Chondrocyte (in vitro differentiated cells): ENCODE results near the gene PTPRU. TPM values are rescaled to one million over a fixed set of nuclear protein-coding genes. Genes with fewer than 3 reads are reported as not detected.
"Not testable (repeated sequence)": the region's sequence is repeated elsewhere in the genome, so short reads cannot be mapped to it uniquely, and the experiment has no call there.

ENCODE experiments used
- DNase-seq: peaks from one replicate; pipeline ENCODE4 v3.0.0; 2021; ENCODE audit warnings: mixed read lengths, low spot score
- H3K27ac Mint-ChIP-seq: one replicate; pipeline ENCODE4 v1.8.0; 2021; ENCODE audit warnings: mild to moderate bottlenecking, moderate library complexity, mixed read lengths; ENCODE audit not compliant: unreplicated experiment
- H3K27me3 Mint-ChIP-seq: 2 replicates; pipeline ENCODE4 v1.8.0; 2021; ENCODE audit warnings: low read depth, mixed read lengths
- H3K36me3 Mint-ChIP-seq: 2 replicates; pipeline ENCODE4 v1.8.0; 2021; ENCODE audit warnings: low read depth, mixed read lengths
- H3K4me1 Mint-ChIP-seq: 2 replicates; pipeline ENCODE4 v1.8.0; 2021; ENCODE audit warnings: low read depth, mild to moderate bottlenecking, mixed read lengths
- H3K4me3 Mint-ChIP-seq: one replicate; pipeline ENCODE4 v1.8.0; 2021; ENCODE audit warnings: mild to moderate bottlenecking, moderate library complexity, mixed read lengths; ENCODE audit not compliant: unreplicated experiment
- H3K9me3 Mint-ChIP-seq: 2 replicates; pipeline ENCODE4 v1.8.0; 2021; ENCODE audit warnings: low read depth, mixed read lengths
- total RNA-seq: library from RNA; stranded (reverse); gene quantifications from 3 replicates; pipeline ENCODE4 v1.2.1, GENCODE V29; 2021
- TF ChIP-seq, protein P1 (sequence below): fragments of 200-600 bp; sonication (generic); IDR thresholded peaks from 2 replicates; pipeline ENCODE4 v1.5.0; 2021; ENCODE audit warnings: antibody characterized with exemption, mild to moderate bottlenecking, moderate library complexity

PTPRU gene
- total RNA-seq, 1 donor from 2014 or later, result 12.6 TPM

DNA sequence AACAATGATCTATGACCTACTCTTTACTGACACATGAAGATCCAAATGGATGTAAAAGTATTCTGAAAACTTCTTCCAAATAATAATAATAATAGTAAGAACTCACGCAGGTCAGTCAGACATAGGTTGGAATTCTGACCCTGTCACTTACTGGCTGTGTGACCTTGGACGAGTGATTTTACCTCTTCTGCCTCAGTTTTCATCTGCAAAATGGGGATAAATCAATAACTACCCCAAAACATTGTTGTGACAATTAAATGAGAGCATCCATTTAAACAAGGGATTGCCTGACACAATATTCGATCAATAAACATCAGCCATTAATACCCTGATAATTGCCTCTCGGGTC, 6.1 kb upstream of the PTPRU start:
- no peak for DNase-seq
- Mint-ChIP-seq H3K4me1 (peaks cover 24% of the 10 kb centered on the region), H3K27me3 (peaks cover 3% of the 10 kb centered on the region), H3K36me3 (no peaks in the 10 kb centered on the region), H3K4me3 (peak overlapping the region; percentile 94), H3K27ac (peak overlapping the region; percentile 90), H3K9me3 (no peaks in the 10 kb centered on the region)
- TF ChIP-seq, protein P1, sequence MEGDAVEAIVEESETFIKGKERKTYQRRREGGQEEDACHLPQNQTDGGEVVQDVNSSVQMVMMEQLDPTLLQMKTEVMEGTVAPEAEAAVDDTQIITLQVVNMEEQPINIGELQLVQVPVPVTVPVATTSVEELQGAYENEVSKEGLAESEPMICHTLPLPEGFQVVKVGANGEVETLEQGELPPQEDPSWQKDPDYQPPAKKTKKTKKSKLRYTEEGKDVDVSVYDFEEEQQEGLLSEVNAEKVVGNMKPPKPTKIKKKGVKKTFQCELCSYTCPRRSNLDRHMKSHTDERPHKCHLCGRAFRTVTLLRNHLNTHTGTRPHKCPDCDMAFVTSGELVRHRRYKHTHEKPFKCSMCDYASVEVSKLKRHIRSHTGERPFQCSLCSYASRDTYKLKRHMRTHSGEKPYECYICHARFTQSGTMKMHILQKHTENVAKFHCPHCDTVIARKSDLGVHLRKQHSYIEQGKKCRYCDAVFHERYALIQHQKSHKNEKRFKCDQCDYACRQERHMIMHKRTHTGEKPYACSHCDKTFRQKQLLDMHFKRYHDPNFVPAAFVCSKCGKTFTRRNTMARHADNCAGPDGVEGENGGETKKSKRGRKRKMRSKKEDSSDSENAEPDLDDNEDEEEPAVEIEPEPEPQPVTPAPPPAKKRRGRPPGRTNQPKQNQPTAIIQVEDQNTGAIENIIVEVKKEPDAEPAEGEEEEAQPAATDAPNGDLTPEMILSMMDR, result no peak

DNA sequence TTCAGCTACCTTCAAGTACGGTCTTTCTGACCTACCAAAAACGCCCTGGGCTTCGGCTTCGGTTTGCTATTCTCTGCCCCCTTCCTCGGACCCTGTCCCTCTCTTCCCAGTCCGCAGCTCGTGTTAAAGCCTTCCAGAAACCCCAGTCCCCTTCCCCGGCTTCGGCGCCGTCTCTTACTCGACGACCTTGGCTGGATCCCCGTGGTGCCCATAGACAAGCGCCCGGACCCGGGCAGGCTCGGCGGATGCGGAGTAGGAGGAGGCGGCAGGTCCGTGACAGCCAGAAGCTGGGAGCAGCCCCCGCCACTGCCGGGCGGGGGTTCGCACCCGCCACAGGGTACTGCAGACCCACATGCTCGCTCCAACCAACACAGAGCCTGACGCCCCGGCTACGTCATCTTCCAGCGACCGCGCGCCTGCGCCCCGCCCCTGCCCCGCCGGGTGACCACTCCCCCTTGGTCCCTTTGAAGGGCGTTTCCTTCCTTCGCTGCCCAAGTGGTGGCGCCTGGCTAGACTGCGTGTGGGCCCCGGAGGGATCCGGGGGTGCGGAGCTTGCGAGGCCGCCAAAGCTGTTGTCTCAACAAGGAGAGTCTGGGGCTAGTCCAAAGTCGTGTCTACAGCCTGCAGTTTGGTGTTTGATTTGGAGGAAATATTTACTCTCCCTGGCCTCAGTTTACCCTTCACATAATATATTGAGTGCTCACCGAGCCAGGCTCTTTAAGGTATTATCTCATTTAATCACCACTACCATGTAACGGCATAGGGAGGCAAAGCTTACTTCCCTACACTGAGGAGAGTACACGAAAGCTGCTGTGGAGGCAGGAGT, 5.6 kb upstream of the PTPRU start, which contains the start of gene MECR:
TSS of gene MECR (minus strand) at position 382 of the 826 bp plus-strand sequence. CDS start at position 354, 28 bp downstream.
- Mint-ChIP-seq H3K9me3 (no peaks in the 10 kb centered on the region), H3K27ac (peak within 1 kb of the TSS; percentile 90), H3K4me1 (peaks cover 26% of the 10 kb centered on the region), H3K27me3 (peaks cover 3% of the 10 kb centered on the region), H3K4me3 (peak within 1 kb of the TSS; percentile 94), H3K36me3 (no peaks in the 10 kb centered on the region)
- peak; percentile 97 for DNase-seq
- TF ChIP-seq, protein P1, result peak; percentile 62

- Mint-ChIP-seq H3K4me3 (no peak overlapping the region), H3K27ac (no peak overlapping the region), H3K27me3 (peaks cover 3% of the 10 kb centered on the region), H3K9me3 (no peaks in the 10 kb centered on the region), H3K36me3 (no peaks in the 10 kb centered on the region), H3K4me1 (peaks cover 34% of the 10 kb centered on the region)
- DNase-seq, result no peak
- TF ChIP-seq, protein P1, result no peak
These were observed 3.9 kb upstream of the PTPRU start for GRCh38 chr1:29232387-29232786.

DNA sequence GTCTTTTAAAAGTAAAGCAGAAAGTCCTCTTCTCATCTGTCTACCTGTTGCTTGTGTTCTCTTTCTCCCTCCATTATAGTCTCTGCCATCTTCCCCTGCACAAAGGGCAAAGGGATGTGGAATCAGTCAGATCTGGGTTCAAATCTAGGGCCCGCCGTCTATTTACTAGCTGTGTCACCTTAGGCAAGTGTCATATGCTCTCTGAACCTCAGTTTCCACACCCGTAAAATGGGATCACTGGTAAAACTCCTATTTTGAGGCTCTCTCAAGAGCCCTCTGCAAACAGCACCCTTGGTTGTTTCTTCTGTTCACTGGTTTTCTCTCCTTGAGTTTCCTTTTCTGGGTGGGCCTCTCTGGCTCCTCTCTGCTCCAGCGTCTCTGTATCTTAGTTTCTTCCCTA, 2.6 kb upstream of the PTPRU start:
- H3K27ac Mint-ChIP-seq, result no peak overlapping the region
- H3K4me3 Mint-ChIP-seq, result no peak overlapping the region
- no peaks in the 10 kb centered on the region for H3K36me3 Mint-ChIP-seq
- H3K9me3 Mint-ChIP-seq, result no peaks in the 10 kb centered on the region
- DNase-seq, result no peak
- H3K27me3 Mint-ChIP-seq, result peaks cover 3% of the 10 kb centered on the region
- H3K4me1 Mint-ChIP-seq, result peaks cover 38% of the 10 kb centered on the region
- TF ChIP-seq, protein P1, result no peak

GRCh38 chr1:29234471-29234870, 1.9 kb upstream of the PTPRU start:
- Mint-ChIP-seq H3K4me1 (peaks cover 44% of the 10 kb centered on the region), H3K36me3 (no peaks in the 10 kb centered on the region), H3K4me3 (no peak overlapping the region), H3K9me3 (no peaks in the 10 kb centered on the region), H3K27me3 (peaks cover 3% of the 10 kb centered on the region), H3K27ac (no peak overlapping the region)
- DNase-seq, result no peak
- TF ChIP-seq, protein P1, result no peak

GRCh38 chr1:29234881-29235280, 1.4 kb upstream of the PTPRU start:
- not testable (repeated sequence) for H3K27me3 Mint-ChIP-seq, H3K4me3 Mint-ChIP-seq
- H3K4me1 Mint-ChIP-seq, result peaks cover 40% of the 10 kb centered on the region

More at GRCh38 chr1:29234881-29235280, 1.4 kb upstream of the PTPRU start:
- DNase-seq, H3K36me3 Mint-ChIP-seq, H3K27ac Mint-ChIP-seq, H3K9me3 Mint-ChIP-seq: not testable (repeated sequence)
